Lung (tissue), 12 donors: Measurements from ENCODE around the gene CST4. TPM values are rescaled to one million over a fixed set of nuclear protein-coding genes. Genes with fewer than 3 reads are reported as not detected.

Source experiments
- ATAC-seq: fragments of 200-7000 bp; cut with Tn5 transposase; one replicate; pipeline ENCODE4 v1.9.1; 2020; ENCODE audit warnings: moderate number of reproducible peaks; ENCODE audit not compliant: insufficient read depth, low FRiP score
- DNase-seq, 3 donors: peaks; one replicate each; pipeline ENCODE4 v3.0.0-alpha.2; 2013 to 2017
- H3K27ac ChIP-seq, 2 donors: one replicate each; pipeline ENCODE4 v1.5.1; 2013; ENCODE audit warnings: mild to moderate bottlenecking in 2 of 2, moderate library complexity in 2 of 2, control low read depth in 1 of 2, inconsistent platforms in 1 of 2, low read depth in 1 of 2, low read length in 1 of 2
- H3K27me3 ChIP-seq, 3 donors: one replicate each; pipeline ENCODE4 v1.5.1; 2013; ENCODE audit warnings: low read length in 2 of 3; ENCODE audit not compliant: control insufficient read depth in 3 of 3, insufficient read depth in 3 of 3
- H3K36me3 ChIP-seq, 4 donors: one replicate each; pipeline ENCODE4 v1.5.1; 2013; ENCODE audit warnings: low read length in 4 of 4, mild to moderate bottlenecking in 1 of 4, moderate library complexity in 1 of 4; ENCODE audit not compliant: control insufficient read depth in 4 of 4, insufficient read depth in 4 of 4
- H3K4me1 ChIP-seq, 5 donors: one replicate each; pipeline ENCODE4 v1.5.1; 2013; ENCODE audit warnings: low read length in 5 of 5, mild to moderate bottlenecking in 2 of 5, moderate library complexity in 1 of 5; ENCODE audit not compliant: control insufficient read depth in 5 of 5, insufficient read depth in 5 of 5
- H3K4me3 ChIP-seq: one replicate; pipeline ENCODE4 v1.5.1; 2013; ENCODE audit warnings: mild to moderate bottlenecking, control low read depth, moderate library complexity
- H3K9ac ChIP-seq, 2 donors: one replicate each; pipeline ENCODE4 v1.5.1; 2013; ENCODE audit warnings: low read length in 2 of 2, control low read depth in 1 of 2; ENCODE audit not compliant: insufficient read depth in 1 of 2
- H3K9me3 ChIP-seq, 4 donors: one replicate each; pipeline ENCODE4 v1.5.1; 2013; ENCODE audit warnings: low read length in 3 of 4, mild to moderate bottlenecking in 1 of 4, moderate library complexity in 1 of 4; ENCODE audit not compliant: control insufficient read depth in 4 of 4, insufficient read depth in 3 of 4
- WGBS, 2 donors: extraction: QIAGEN DNeasy Blood & Tissue Kit; methylation state at CpG; one replicate each; pipeline ENCODE4 v1.1.7; 2013; 5-methylcytosine and 5-hydroxymethylcytosine counted together
- polyA plus RNA-seq, 2 donors: library from polyadenylated mRNA; stranded (reverse); fragments of 200-250 nt; gene quantifications; one replicate each; pipeline ENCODE4 v1.2.1, GENCODE V29; 2013
- total RNA-seq, 2 donors: library from RNA; depleted of rRNA in 1 of 2; stranded (reverse); fragments of >200 nt in 1 of 2; gene quantifications; one replicate each; pipeline ENCODE4 v1.2.1, GENCODE V29; 2014 to 2021
- TF ChIP-seq, protein P1 (sequence below): IDR thresholded peaks from 2 replicates; pipeline ENCODE4 v1.5.1; 2012; ENCODE audit warnings: mild to moderate bottlenecking; ENCODE audit errors: control extremely low read depth, extremely low read depth
- donor health status: control.
- donor health status: control.
- donor health status: Bipolar disorder and iron deficiency.
- donor health status: healthy.
- donor health status: DM: yes; HTN: yes; CAD: no.

CST4 gene
- total and polyA plus RNA-seq, 4 donors = not detected

DNA sequence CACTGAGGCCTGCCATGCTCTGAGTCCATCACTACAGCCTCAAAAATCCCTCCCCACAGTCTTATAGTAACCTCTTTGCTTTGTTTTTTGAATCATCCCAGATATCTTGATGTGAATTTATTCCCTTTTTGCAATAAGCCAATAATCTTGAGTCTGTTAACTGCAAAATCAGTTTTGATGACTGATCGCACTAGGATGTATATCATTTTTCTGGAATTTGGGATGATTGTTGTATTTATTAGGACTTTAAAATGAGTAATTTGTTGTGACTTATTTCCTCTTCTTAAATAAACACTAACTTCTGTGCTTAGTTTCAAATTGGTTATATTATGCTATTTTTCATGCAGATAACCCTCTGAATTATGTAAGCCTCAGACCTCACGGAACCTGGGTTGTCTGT is 5.6 kb downstream of the CST4 start:
- no peak for ATAC-seq

DNA sequence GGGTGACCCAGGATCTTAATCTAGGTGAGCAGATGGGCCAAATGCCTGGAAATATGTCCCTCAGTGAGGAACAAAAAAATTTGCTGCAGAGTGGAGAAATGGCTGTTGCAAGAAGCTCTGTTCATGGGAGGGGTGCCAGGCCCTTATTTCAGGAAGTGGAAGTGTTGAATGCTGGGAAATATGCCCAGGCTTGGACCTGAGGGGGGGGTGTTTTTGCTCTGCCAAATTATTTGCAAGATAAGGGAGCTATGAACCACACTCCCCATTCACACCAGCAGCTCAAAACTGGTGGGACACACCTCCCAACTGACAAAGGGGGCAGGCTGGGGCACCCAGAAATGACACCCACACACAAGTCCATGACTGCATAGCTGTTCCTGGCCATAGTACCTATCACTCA is 8.7 kb downstream of the CST4 start:
- ATAC-seq (no peak), DNase-seq (no peak)
- Histone ChIP-seq H3K4me3 (no peak overlapping the region), H3K9me3 (peaks cover 0 to 2% (median 0%) of the 10 kb centered on the region in 4 donors), H3K27me3 (no peaks in the 10 kb centered on the region), H3K4me1 (peaks cover 0 to 4% (median 0%) of the 10 kb centered on the region in 5 donors), H3K9ac (no peak overlapping the region), H3K27ac (no peak overlapping the region), H3K36me3 (no peaks in the 10 kb centered on the region)
- TF ChIP-seq, protein P1, sequence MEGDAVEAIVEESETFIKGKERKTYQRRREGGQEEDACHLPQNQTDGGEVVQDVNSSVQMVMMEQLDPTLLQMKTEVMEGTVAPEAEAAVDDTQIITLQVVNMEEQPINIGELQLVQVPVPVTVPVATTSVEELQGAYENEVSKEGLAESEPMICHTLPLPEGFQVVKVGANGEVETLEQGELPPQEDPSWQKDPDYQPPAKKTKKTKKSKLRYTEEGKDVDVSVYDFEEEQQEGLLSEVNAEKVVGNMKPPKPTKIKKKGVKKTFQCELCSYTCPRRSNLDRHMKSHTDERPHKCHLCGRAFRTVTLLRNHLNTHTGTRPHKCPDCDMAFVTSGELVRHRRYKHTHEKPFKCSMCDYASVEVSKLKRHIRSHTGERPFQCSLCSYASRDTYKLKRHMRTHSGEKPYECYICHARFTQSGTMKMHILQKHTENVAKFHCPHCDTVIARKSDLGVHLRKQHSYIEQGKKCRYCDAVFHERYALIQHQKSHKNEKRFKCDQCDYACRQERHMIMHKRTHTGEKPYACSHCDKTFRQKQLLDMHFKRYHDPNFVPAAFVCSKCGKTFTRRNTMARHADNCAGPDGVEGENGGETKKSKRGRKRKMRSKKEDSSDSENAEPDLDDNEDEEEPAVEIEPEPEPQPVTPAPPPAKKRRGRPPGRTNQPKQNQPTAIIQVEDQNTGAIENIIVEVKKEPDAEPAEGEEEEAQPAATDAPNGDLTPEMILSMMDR = no peak

More for the DNA sequence above, 5.6 kb downstream of the CST4 start:
- Histone ChIP-seq H3K27me3 (no peaks in the 10 kb centered on the region), H3K36me3 (no peaks in the 10 kb centered on the region), H3K27ac (no peak overlapping the region), H3K4me3 (no peak overlapping the region), H3K9me3 (peaks cover 0 to 2% (median 0%) of the 10 kb centered on the region in 4 donors), H3K9ac (no peak overlapping the region), H3K4me1 (peaks cover 0 to 4% (median 0%) of the 10 kb centered on the region in 5 donors)
- TF ChIP-seq, protein P1 = no peak
- 85 to 89% methylated on average over 2 of the region's 2 CpGs for WGBS, 2 donors
- no peak for DNase-seq

DNA sequence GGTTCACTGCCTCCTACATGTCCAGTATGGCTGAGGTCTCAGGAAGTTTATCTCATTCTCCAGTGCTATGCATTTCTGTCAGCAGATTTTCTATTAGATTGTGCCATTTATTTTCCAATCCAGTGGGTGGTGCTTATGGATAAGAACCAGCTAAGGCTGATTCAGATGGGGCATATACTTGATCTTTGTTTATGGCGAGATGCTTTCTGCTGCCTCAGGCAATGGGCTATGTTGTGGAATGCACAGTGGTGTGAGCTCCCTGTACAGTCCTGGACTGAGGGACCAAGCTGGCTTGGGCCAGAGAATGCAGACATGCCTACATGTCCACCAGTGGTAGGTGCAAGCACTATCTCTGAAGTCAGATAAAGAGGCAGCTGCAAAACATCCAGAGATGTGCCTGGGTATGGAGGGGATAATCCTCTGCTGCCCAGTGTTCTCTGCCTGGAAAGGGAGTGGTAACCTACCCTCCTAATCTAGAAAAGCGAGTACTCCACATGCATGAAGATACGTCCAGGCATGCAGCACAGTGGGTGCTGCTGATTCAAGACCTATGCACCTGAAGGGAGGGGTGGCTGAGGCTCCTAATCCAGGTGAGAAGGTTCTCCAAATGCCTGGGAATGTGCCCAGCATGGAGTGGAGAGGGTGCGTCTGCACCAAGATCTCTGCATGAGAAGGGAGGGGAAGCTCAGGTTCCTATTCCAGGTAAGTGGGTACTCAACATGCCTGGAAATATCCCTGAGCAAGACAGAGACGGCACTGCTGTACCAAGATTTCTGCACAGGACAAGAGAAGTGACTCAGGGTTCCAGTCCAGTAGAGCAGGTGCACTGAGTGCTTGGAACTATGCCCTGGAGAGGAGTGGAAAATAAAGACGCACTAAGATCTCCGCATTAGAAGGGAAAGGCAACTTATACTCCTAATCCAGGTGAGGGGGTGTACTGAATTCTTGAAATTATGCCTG is 9.4 kb downstream of the CST4 start:
- Histone ChIP-seq H3K9ac (no peak overlapping the region), H3K9me3 (peaks cover 0 to 2% (median 0%) of the 10 kb centered on the region in 4 donors), H3K27me3 (no peaks in the 10 kb centered on the region), H3K27ac (no peak overlapping the region), H3K4me1 (peaks cover 0 to 4% (median 0%) of the 10 kb centered on the region in 5 donors), H3K4me3 (no peak overlapping the region), H3K36me3 (no peaks in the 10 kb centered on the region)
- 83% methylated on average over 7 of the region's 7 CpGs for WGBS, 2 donors
- ATAC-seq (no peak), DNase-seq (no peak)
- TF ChIP-seq, protein P1 = no peak
